LHCN-M2 (cell line): ENCODE measurements around the gene ENO2. TPM values are rescaled to one million over a fixed set of nuclear protein-coding genes. Genes with fewer than 3 reads are reported as not detected.
"Not testable (repeated sequence)": the region's sequence is repeated elsewhere in the genome, so short reads cannot be mapped to it uniquely, and the experiment has no call there.

Experiments
- DNase-seq: peaks from one replicate; pipeline ENCODE4 v3.0.0-alpha.2; 2012; ENCODE audit warnings: low read depth
- polyA plus RNA-seq: library from polyadenylated mRNA; unstranded; fragments of >200 nt; gene quantifications from one replicate; pipeline ENCODE4 v1.2.1, GENCODE V29; 2012; ENCODE audit warnings: missing spikeins
- total RNA-seq: library from RNA; depleted of rRNA; stranded (reverse); fragments of >200 nt; gene quantifications from 2 replicates; pipeline ENCODE4 v1.2.3, GENCODE V29; 2014; rRNA removed

Gene ENO2
- total RNA-seq, result 22.7 and 26.3 TPM in 2 replicates
- polyA plus RNA-seq, result 75.3 TPM

DNA sequence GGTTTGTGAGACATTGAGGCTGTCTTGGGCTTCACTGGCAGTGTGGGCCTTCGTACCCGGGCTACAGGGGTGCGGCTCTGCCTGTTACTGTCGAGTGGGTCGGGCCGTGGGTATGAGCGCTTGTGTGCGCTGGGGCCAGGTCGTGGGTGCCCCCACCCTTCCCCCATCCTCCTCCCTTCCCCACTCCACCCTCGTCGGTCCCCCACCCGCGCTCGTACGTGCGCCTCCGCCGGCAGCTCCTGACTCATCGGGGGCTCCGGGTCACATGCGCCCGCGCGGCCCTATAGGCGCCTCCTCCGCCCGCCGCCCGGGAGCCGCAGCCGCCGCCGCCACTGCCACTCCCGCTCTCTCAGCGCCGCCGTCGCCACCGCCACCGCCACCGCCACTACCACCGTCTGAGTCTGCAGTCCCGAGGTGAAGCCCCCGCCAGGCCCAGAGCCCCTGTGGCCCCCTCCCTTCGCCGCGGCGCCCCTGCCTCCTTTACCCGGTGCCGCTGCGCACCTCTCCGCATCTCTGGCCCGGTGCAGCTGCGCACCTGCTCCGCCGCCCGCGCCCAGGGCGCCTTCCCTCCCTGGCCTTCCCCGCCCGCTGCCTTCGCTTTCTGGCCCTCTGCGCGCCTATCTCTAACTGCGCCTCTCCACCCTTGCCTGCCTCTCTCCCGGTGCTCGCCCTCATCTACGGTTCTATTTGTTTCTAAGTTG, at the start of gene ENO2:
Gene ENO2 (plus strand): TSS at position 335 of the 701 bp plus-strand sequence. CDS start 1,253 bp downstream, outside the sequence.
- DNase-seq, result peak; percentile 47

DNA sequence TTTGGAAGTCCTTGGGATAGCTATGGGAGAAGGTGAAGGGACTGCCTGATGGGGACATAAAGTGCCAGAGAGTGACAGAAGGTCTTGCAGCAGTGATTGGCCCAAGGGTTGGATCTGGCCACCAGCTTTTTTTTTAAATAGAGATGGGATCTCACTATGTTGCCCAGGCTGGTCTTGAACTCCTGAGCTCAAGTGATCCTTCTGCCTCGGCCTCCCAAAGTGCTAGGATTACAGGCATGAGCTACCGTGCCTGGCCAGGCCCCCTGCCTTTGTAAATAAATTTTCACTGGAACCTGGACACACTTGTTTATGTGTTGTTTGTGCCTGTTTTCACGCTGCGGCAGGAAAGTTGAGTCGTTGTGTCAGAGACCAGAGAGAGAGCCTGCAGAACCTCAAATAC, 49.1 kb upstream of the ENO2 start:
- DNase-seq, result not testable (repeated sequence)

DNA sequence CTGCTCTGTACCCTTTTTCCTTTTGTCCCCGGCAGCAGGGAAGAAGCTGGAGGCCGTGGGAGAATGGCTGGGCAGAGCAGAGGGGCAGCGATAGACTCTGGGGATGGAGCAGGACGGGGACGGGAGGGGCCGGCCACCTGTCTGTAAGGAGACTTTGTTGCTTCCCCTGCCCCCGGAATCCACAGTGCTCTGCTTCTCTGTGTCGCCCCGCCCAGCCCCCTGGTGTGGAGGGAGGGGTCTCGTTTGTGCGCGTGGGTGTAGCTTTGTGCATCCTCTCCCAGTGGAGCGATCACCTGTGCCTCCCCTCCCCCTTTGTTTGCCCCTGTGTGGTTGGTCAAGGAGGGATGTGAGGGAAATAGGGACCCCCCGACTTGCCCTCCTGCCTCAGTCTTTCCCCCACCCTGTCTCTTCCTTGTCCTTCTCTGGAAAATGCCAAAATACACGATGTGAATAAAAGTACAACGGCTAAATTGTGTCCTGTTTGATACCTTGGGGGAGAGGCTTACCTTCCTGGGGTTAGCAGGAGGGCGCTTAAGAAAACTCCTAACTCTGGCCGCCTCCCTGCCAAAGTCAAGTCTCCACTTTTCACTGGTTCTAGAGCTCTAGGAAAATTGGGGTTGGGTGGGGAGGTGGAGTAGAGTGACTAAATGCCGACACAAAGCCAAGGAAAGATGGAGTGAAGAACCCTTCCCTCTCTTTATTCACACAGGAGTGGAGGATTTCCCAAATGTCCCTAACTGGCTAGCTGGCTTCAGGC, 48.0 kb upstream of the ENO2 start:
- DNase-seq, result no peak

DNA sequence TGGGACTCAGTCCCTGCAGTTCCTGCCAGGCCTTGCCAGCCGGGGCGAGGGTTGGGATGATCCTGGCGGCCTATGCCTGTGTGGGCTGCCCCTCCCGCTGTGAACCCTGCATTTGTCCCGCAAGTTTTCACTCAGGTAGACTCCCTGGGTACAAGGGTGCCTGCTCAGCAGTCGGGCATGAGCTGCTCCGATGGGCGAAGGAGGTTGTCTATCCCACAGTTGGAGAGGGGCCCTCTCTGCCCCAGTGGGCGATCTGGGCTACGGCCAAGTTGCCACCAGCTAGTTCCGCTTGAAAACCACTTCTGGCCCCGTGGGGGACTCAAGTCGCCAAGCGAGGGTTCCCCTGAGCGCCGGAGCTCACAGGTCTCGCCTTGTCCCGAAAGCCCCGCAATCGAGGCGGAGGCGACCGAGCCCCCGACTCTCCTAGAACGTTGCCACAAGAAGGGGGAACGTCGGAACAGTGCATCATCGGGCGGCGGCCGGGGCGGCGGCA, 47.4 kb upstream of the ENO2 start:
- no peak for DNase-seq

- DNase-seq, result peak; percentile 77
These were observed 46.8 kb upstream of the ENO2 start, which contains the start of gene TPI1 for GRCh38 chr12:6867413-6868210. Gene TPI1, plus strand, starts transcription at chr12:6867531. Its CDS starts 36 bp downstream, at chr12:6867567.

DNA sequence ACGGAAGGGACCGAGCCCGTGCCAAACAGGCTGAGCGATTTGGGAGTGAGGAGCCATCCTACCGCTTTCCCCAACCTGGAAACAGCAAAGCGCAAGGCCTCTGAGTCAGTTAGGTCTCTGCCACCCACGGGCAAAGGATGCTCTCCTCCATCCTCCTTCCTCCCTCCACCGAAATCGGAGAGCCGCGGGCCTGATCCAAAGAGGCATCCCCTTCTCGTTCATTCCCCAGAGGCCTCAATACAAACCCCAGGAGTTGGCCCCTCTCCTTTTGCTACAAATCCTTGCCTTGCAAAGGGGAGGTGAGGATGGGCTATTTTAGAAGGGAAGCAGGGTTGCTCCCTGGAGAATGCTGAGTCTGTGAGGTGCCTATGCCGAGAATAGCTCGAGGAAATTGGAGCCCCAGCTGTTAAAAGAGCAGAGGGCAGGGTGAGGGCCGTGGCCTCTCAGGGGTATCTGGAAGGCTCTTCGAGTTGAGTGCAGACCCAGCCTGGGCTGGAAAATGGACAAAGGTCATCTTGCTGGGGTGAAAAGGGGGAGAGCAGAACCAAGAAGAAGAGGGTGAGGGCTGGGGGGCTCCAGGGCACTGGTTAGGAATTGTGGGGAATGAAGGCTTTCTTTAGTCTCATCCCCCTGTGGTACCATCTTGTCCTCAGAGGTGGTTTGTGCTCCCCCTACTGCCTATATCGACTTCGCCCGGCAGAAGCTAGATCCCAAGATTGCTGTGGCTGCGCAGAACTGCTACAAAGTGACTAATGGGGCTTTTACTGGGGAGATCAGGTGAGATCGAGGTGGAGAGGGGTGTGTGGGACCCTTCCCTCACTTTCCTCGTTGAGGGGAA, 46.0 kb upstream of the ENO2 start:
- DNase-seq, result peak; percentile 28

- peak; percentile 66 for DNase-seq
These were observed 45.0 kb upstream of the ENO2 start for GRCh38 chr12:6869049-6870021.

- DNase-seq, result not testable (repeated sequence)
These were observed 44.1 kb upstream of the ENO2 start for GRCh38 chr12:6870304-6870703.

GRCh38 chr12:6871052-6871957, 43.1 kb upstream of the ENO2 start:
- peak; percentile 31 for DNase-seq

GRCh38 chr12:6872073-6873048, 42.0 kb upstream of the ENO2 start:
- peak; percentile 69 for DNase-seq

GRCh38 chr12:6873094-6874014, 41.0 kb upstream of the ENO2 start, which contains the start of gene SPSB2:
Gene SPSB2, minus strand, starts transcription at chr12:6873303. Its CDS starts 402 bp downstream, at chr12:6872901.
- peak; percentile 95 for DNase-seq

DNA sequence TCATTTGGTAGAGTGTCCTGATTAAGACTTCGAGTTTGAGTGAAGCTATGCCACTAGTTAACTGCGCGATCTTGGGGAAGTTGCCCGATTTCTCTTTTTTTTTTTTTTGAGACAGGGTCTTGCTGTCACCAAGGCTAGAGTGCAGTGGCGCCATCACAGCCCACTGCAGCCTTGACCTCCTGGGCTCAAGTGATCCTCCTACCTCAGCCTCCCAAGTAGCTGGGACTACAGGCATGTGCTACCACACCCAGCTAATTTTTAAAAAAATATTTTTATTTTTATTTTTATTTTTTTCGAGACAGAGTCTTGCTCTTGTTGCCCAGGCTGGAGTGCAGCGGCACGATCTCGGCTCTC, 40.4 kb upstream of the ENO2 start:
- DNase-seq, result not testable (repeated sequence)

- DNase-seq, result not testable (repeated sequence)
These were observed 34.6 kb upstream of the ENO2 start for GRCh38 chr12:6879824-6880223.

GRCh38 chr12:6883252-6883651, 31.1 kb upstream of the ENO2 start:
- DNase-seq, result no peak

- DNase-seq, result no peak
These were observed 30.7 kb upstream of the ENO2 start for GRCh38 chr12:6883683-6884082.

GRCh38 chr12:6884539-6884938, 29.8 kb upstream of the ENO2 start:
- no peak for DNase-seq
